ENCODE results near the gene OPA1. TPM values are rescaled to one million over a fixed set of nuclear protein-coding genes. Genes with fewer than 3 reads are reported as not detected.

OPA1 gene
- total and polyA plus RNA-seq, 2 experiments from 2014 or later = 24.9 to 89.9 TPM

- peaks cover 11% of the 10 kb centered on the region; the same call in 1 of the 2 replicates for H3K4me1 ChIP-seq (ENCODE audit: insufficient read depth)
- H3K9me2 ChIP-seq (ENCODE audit: insufficient read depth) = no peaks in the 10 kb centered on the region
- Mint-ChIP-seq H3K9me3 (peaks cover 73% of the 10 kb centered on the region), H3K4me3 (no peak overlapping the region), H3K36me3 (ENCODE audit: low read depth) (peaks cover 51% of the 10 kb centered on the region), H3K4me1 (peaks cover 15% of the 10 kb centered on the region), H3K27ac (no peak overlapping the region), H3K27me3 (ENCODE audit: insufficient read depth, low read depth, poor library complexity) (peaks cover 6% of the 10 kb centered on the region)
- no peak overlapping the region for H3K4me2 ChIP-seq
- peaks cover 19% of the 10 kb centered on the region for H3K36me3 ChIP-seq (ENCODE audit: insufficient read depth)
- H3K27me3 ChIP-seq (ENCODE audit: insufficient read depth) = no peaks in the 10 kb centered on the region
- TF ChIP-seq JUNB (IDR thresholded peaks at IDR 0.05; ENCODE audit: unreplicated experiment) (no peak), ZNF114 (CRISPR knock-in tag; IDR thresholded peaks at IDR 0.05) (no peak), EZH2phosphoT487 (IDR thresholded peaks at IDR 0.05; ENCODE audit: unreplicated experiment) (no peak), STAT1 (IDR thresholded peaks at IDR 0.05; ENCODE audit: unreplicated experiment) (no peak), CTCF (conservative IDR thresholded peaks at IDR 0.05; ENCODE audit: low read depth in 2 of 2) (no peak), CREB1 (CRISPR knock-in tag; IDR thresholded peaks at IDR 0.05; ENCODE audit: low read depth) (no peak), NANOG (IDR thresholded peaks at IDR 0.05; ENCODE audit: borderline replicate concordance) (no peak), EZH2 (IDR thresholded peaks at IDR 0.05; ENCODE audit: low read depth, unreplicated experiment) (no peak), ZNF462 (CRISPR knock-in tag; IDR thresholded peaks at IDR 0.05) (no peak), POLR2AphosphoS5 (IDR thresholded peaks at IDR 0.05; ENCODE audit: low read depth) (no peak), ZNF331 (CRISPR knock-in tag; IDR thresholded peaks at IDR 0.05; ENCODE audit: low read depth) (no peak), ETS1 (IDR thresholded peaks at IDR 0.05) (no peak), REST (IDR thresholded peaks at IDR 0.05; ENCODE audit: unreplicated experiment) (no peak)
- no peak overlapping the region for H2AFZ ChIP-seq
- no peak for ATAC-seq
- no peaks in the 10 kb centered on the region for H3K79me2 ChIP-seq (replicated peaks; ENCODE audit: insufficient read depth)
- H3F3A ChIP-seq (replicated peaks; ENCODE audit: low read depth) = no peaks in the 10 kb centered on the region; the same call in 1 of the 2 replicates
- no peak overlapping the region for H3K27ac ChIP-seq (ENCODE audit: low read depth)
- no peaks in the 10 kb centered on the region for H4K20me1 ChIP-seq (replicated peaks; ENCODE audit: insufficient read depth)
- peak; percentile 30 for DNase-seq (ENCODE audit: low spot score)
- no peak overlapping the region for H3K4me3 ChIP-seq
Observed at GRCh38 chr3:193714523-193715137, 121.6 kb downstream of the OPA1 start.

Data from GM23338 (cell line).